Right lobe of liver (tissue), 6 donors: Measurements from ENCODE around the gene MYH6. TPM values are rescaled to one million over a fixed set of nuclear protein-coding genes. Genes with fewer than 3 reads are reported as not detected.

Experiments used
- ATAC-seq, 4 donors: fragments of 200-7000 bp; cut with Tn5 transposase; one replicate each; pipeline ENCODE4 v1.9.1; 2020; ENCODE audit warnings: mild to moderate bottlenecking in 4 of 4, moderate library complexity in 4 of 4
- DNase-seq, 3 donors: peaks; one replicate each; pipeline ENCODE4 v3.0.0-alpha.2; 2020
- H3K27ac ChIP-seq, 3 donors: fragments of 200-600 bp; one replicate each; pipeline ENCODE4 v1.8.0; 2022
- H3K27me3 ChIP-seq, 2 donors: fragments of 200-600 bp; one replicate each; pipeline ENCODE4 v1.8.0; 2022
- H3K36me3 ChIP-seq, 4 donors: fragments of 200-600 bp; sonication (generic) in 1 of 4; one replicate each; pipeline versions ENCODE4 v1.5.1 to v1.8.0; 2017 to 2022; ENCODE audit warnings: control low read depth in 1 of 4
- H3K4me1 ChIP-seq, 4 donors: fragments of 200-600 bp; sonication (generic) in 1 of 4; one replicate each; pipeline versions ENCODE4 v1.5.1 to v1.8.0; 2017 to 2022; ENCODE audit warnings: control low read depth in 1 of 4
- H3K4me3 ChIP-seq, 3 donors: fragments of 200-600 bp; one replicate each; pipeline ENCODE4 v1.8.0; 2022
- H3K9me3 ChIP-seq, 4 donors: fragments of 200-600 bp; sonication (generic) in 1 of 4; one replicate each; pipeline versions ENCODE4 v1.5.1 to v1.8.0; 2017 to 2022; ENCODE audit warnings: control low read depth in 1 of 4
- POLR2A ChIP-seq: fragments of 450-650 bp; IDR thresholded peaks from one replicate; pipeline ENCODE4 v1.6.1; 2017; ENCODE audit warnings: antibody characterized with exemption, mild to moderate bottlenecking
- WGBS: methylation state at CpG from one replicate; pipeline ENCODE4 v1.1.6; 2018; ENCODE audit warnings: low coverage, low lambda C conversion rate; ENCODE audit not compliant: insufficient coverage; ENCODE audit errors: missing lambda C conversion rate; 5-methylcytosine and 5-hydroxymethylcytosine counted together
- intact Hi-C, 2 donors: fragments of 100-400 bp; cut with DNase I; formaldehyde crosslinking; loops; one replicate each; pipeline versions ENCODE4 v1.11.2 to v1.14.1; 2022
- total RNA-seq, 6 experiments: library from RNA; depleted of rRNA in 2 of 6; stranded (reverse); fragments of >200 nt in 2 of 6; fragmentation: NEBNext Ultra II Directional in 3 of 6; extraction: Animal tissue kit (Norgen Biotek cat#: 25700) in 3 of 6; gene quantifications; one replicate each; pipeline versions ENCODE4 v1.1.0 to v1.2.4, GENCODE V29; 2016 to 2023
- TF ChIP-seq, protein P1 (sequence below), 4 donors: fragments of 200-600 bp in 3 of 4; fragments of 450-650 bp in 1 of 4; IDR thresholded peaks; one replicate each; pipeline versions ENCODE4 v1.5.1 to v1.8.0; 2016 to 2022; ENCODE audit warnings: antibody characterized with exemption in 4 of 4, mild to moderate bottlenecking in 2 of 4
- donor health status: DM: no; HTN: yes; CAD: no.
- donor health status: DM: no; HTN: no; CAD: no.
- donor health status: DM: no; HTN: no; CAD: no.
- donor health status: DM: no; HTN: yes; CAD: no.
- donor health status: DM: no; HTN: yes; CAD: no.

Gene MYH6
- total RNA-seq, 6 experiments from 2014 or later = 0.07 to 1.00 (median 0.13) TPM; not detected in 1

DNA sequence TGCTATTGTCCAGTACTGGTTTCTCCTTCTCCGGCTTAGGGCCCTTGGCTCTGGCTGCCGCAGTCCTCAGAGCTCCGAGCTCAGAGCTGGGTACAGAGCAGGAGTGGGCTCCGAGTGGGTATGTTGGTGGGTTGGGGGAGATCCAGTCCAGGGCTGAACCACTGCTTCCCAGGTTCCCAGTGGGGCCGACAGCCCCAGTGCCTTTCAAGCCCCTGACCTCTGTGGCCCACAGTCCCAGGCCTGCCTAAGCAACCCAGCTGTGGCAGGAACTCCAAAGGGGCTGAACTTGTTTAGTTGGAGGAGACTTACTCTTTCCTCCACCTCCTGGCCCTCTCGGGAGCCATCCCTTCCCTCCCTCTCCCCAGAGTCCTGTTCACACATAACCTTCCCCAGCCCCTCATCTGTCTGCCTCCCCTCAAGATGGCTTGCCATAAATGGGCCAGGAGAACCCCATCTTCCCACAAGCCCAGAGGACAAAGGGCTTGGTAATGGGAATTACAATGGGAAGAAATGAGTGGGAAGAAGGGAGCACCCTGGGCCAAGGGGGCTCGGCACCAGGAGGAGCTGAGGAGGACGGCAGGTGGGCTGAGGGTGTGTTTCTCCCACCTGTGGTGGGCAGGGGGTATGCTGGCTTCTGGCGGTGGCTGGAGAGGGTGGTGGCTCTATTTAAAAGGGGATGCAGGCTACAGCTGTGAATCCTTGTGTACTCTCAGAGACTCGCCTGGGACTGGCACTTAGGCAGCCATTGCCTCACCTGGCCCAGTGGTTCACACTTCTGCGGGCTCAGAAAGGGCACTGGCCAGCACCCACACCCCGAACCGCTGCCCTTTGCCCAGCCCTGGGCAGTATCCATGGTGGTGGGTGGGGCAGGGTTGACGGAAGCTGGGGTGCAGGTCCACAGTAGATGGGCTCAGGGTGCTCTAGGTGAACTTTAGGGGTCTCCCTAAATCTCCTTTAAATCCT is 3.8 kb upstream of the MYH6 start:
- DNase-seq = no peak
- Histone ChIP-seq H3K27ac (no peak overlapping the region), H3K4me3 (no peak overlapping the region), H3K36me3 (no peaks in the 10 kb centered on the region), H3K4me1 (no peaks in the 10 kb centered on the region), H3K27me3 (no peaks in the 10 kb centered on the region), H3K9me3 (no peaks in the 10 kb centered on the region)
- no peak for ATAC-seq
- intact Hi-C loops = no loop called here
- 70% methylated on average over 7 of the region's 14 CpGs for whole genome bisulfite sequencing
- no peak for TF ChIP-seq POLR2A
- TF ChIP-seq, protein P1, sequence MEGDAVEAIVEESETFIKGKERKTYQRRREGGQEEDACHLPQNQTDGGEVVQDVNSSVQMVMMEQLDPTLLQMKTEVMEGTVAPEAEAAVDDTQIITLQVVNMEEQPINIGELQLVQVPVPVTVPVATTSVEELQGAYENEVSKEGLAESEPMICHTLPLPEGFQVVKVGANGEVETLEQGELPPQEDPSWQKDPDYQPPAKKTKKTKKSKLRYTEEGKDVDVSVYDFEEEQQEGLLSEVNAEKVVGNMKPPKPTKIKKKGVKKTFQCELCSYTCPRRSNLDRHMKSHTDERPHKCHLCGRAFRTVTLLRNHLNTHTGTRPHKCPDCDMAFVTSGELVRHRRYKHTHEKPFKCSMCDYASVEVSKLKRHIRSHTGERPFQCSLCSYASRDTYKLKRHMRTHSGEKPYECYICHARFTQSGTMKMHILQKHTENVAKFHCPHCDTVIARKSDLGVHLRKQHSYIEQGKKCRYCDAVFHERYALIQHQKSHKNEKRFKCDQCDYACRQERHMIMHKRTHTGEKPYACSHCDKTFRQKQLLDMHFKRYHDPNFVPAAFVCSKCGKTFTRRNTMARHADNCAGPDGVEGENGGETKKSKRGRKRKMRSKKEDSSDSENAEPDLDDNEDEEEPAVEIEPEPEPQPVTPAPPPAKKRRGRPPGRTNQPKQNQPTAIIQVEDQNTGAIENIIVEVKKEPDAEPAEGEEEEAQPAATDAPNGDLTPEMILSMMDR (IDR thresholded peaks at IDR 0.05) = no peak

DNA sequence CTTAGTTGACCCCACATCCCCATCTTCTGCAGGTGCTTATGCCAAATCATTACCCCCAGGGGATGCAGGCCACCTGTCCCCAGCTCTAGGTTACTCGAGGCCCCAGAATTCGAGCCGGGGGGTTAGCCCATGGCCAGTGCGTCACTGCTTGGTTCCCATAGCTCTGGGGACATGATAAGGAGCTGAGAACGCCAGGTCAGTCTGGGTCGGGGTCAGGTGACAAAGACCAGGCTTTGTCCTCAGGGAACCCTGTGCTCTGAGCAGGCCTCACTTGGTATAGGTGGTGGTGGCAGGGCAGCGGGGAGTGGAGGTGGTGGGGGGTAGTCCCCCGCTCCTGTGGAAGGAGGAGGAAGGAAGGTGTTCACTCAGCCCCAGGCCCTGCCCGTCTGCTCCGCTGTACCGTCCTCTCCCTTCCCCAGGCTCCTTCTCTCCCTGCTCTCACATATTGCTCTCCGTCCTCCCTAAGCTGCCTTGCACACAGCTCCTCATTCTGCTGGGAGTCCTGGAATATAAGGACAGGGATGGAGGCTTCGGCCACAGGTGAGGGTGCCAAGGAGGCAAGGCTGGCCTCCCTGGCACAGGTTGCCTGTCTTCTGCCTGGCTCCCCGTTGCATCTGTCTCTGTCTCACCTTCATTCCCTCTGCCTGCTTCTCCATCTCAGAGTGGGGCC is 2.0 kb upstream of the MYH6 start:
- H3K4me1 ChIP-seq = no peaks in the 10 kb centered on the region
- no peak for DNase-seq
- no peaks in the 10 kb centered on the region for H3K27me3 ChIP-seq
- no peaks in the 10 kb centered on the region for H3K36me3 ChIP-seq
- ATAC-seq = no peak
- no peak overlapping the region for H3K4me3 ChIP-seq
- TF ChIP-seq POLR2A = no peak
- TF ChIP-seq, protein P1 (IDR thresholded peaks at IDR 0.05) = no peak
- WGBS = 33% methylated on average over 5 of the region's 14 CpGs
- no peak overlapping the region for H3K27ac ChIP-seq
- intact Hi-C loops = no loop called here
- H3K9me3 ChIP-seq = no peaks in the 10 kb centered on the region

DNA sequence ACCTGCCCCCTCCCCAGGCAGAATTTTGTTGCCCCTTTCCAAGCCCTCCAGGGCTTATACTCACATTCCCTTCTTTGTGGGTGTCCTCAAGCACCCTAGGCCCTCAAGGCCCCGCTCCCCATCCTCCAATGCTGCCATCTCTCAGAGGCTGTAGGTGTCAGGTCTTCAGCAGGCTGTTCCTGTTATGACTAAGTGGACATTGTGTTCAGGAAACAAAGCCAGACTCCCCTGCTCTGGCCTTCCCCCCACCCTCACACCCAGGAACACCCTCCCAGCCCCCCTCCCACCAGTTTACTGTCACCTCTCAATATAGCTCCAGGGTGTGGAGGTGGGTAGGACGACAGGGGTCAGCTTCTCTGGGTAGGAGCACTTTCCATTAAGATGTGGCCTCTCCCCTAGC is 1.4 kb upstream of the MYH6 start:
- Histone ChIP-seq H3K27me3 (no peaks in the 10 kb centered on the region), H3K27ac (no peak overlapping the region), H3K4me3 (no peak overlapping the region), H3K36me3 (no peaks in the 10 kb centered on the region), H3K9me3 (no peaks in the 10 kb centered on the region), H3K4me1 (no peaks in the 10 kb centered on the region)
- no peak for TF ChIP-seq POLR2A
- TF ChIP-seq, protein P1 (IDR thresholded peaks at IDR 0.05) = no peak
- no peak for ATAC-seq
- 56% methylated on average over 2 of the region's 2 CpGs for WGBS
- intact Hi-C loops = no loop called here
- DNase-seq = no peak

- Histone ChIP-seq H3K4me3 (no peak overlapping the region), H3K4me1 (no peaks in the 10 kb centered on the region), H3K9me3 (no peaks in the 10 kb centered on the region), H3K36me3 (no peaks in the 10 kb centered on the region), H3K27me3 (no peaks in the 10 kb centered on the region), H3K27ac (no peak overlapping the region)
- no peak for TF ChIP-seq POLR2A
- TF ChIP-seq, protein P1 (IDR thresholded peaks at IDR 0.05) = no peak
- no peak for ATAC-seq
- DNase-seq = no peak
- WGBS = 53% methylated on average over 4 of the region's 5 CpGs
- intact Hi-C loops = no loop called here
Observed at GRCh38 chr14:23408307-23408630, 196 bp upstream of the MYH6 start.
